Measurements from ENCODE around the gene CD63.

Gene CD63

GRCh38 chr12:55696796-55697462, 31.9 kb downstream of the CD63 start (continued):
- TF ChIP-seq ZNF335 (tag by site-specific recombination; conservative IDR thresholded peaks at IDR 0.05) (no peak), ZBTB17 (tag by site-specific recombination; IDR thresholded peaks at IDR 0.05) (no peak)

- CTCF ChIA-PET = interaction anchor here (0.8 to 1.7 kb wide), 3 partner anchors 10 to 19 kb away, joined by 4 to 7 read pairs (median 6); no protein-coding TSS in a partner anchor
- Histone ChIP-seq H3K36me3 (ENCODE audit: control insufficient read depth in 2 of 2, insufficient read depth in 1 of 2, low read length in 2 of 2) (peaks cover 0 to 6% of the 10 kb centered on the region in 2 experiments; a peak in 1 of 3 replicates), H3K4me1 (ENCODE audit: control insufficient read depth, insufficient read depth, low read length) (no peaks in the 10 kb centered on the region), H3K27ac (ENCODE audit: extremely low read depth, low read depth, low read length) (no peak overlapping the region), H3K9me3 (ENCODE audit: control insufficient read depth, insufficient read depth, low read depth, low read length) (no peaks in the 10 kb centered on the region), H3K4me3 (ENCODE audit: low read depth, low read length) (no peak overlapping the region)
- TF ChIP-seq ZNF311 (tag by site-specific recombination; IDR thresholded peaks at IDR 0.05; ENCODE audit: borderline replicate concordance) = no peak
- no peak for TF ChIP-seq ZNF248 (tag by site-specific recombination; IDR thresholded peaks at IDR 0.05)
- TF ChIP-seq ZNF776 (tag by site-specific recombination; IDR thresholded peaks at IDR 0.05; ENCODE audit: borderline replicate concordance) = no peak
- no peak for TF ChIP-seq ZNF510 (tag by site-specific recombination; IDR thresholded peaks at IDR 0.05; ENCODE audit: insufficient replicate concordance)
- TF ChIP-seq INSM2 (tag by site-specific recombination; IDR thresholded peaks at IDR 0.05) = no peak
- no peak for TF ChIP-seq ZNF792 (tag by site-specific recombination; IDR thresholded peaks at IDR 0.05)
- POLR2A ChIA-PET = interaction anchor here (0.5 to 0.6 kb wide), 2 partner anchors 35 to 152 kb away, joined by 4 to 8 read pairs; no protein-coding TSS in a partner anchor
Observed at GRCh38 chr12:55696141-55696540, 32.7 kb downstream of the CD63 start.

GRCh38 chr12:55695349-55695748, 33.5 kb downstream of the CD63 start:
- POLR2A ChIA-PET = interaction anchor here (0.5 to 0.6 kb wide), 2 partner anchors 9 to 36 kb away, joined by 3 to 4 read pairs; no protein-coding TSS in a partner anchor
- CTCF ChIA-PET = interaction anchor here (1.3 to 1.7 kb wide), 2 partner anchors 11 to 12 kb away, joined by 6 to 7 read pairs; no protein-coding TSS in a partner anchor
- H3K36me3 ChIP-seq (ENCODE audit: control insufficient read depth in 2 of 2, insufficient read depth in 1 of 2, low read length in 2 of 2) = peaks cover 0 to 6% of the 10 kb centered on the region in 2 experiments; a peak in 1 of 3 replicates
- no peak for TF ChIP-seq AEBP2 (tag by site-specific recombination; IDR thresholded peaks at IDR 0.05; ENCODE audit: borderline replicate concordance)
- no peak for TF ChIP-seq OSR2 (tag by site-specific recombination; IDR thresholded peaks at IDR 0.05)
- TF ChIP-seq KLF7 (tag by site-specific recombination; IDR thresholded peaks at IDR 0.05; ENCODE audit: borderline replicate concordance) = no peak
- TF ChIP-seq ZBTB17 (tag by site-specific recombination; IDR thresholded peaks at IDR 0.05) = no peak
- TF ChIP-seq ZNF658 (tag by site-specific recombination; IDR thresholded peaks at IDR 0.05) = no peak
- no peak for TF ChIP-seq ZNF292 (tag by site-specific recombination; IDR thresholded peaks at IDR 0.05; ENCODE audit: borderline replicate concordance, low read depth)
- no peak for TF ChIP-seq ZBTB11 (tag by site-specific recombination; conservative IDR thresholded peaks at IDR 0.05; ENCODE audit: low read depth)
- no peaks in the 10 kb centered on the region for H3K9me3 ChIP-seq (ENCODE audit: control insufficient read depth, insufficient read depth, low read depth, low read length)
- H3K4me1 ChIP-seq (ENCODE audit: control insufficient read depth, insufficient read depth, low read length) = no peaks in the 10 kb centered on the region
- H3K27ac ChIP-seq (ENCODE audit: extremely low read depth, low read depth, low read length) = no peak overlapping the region
- no peak overlapping the region for H3K4me3 ChIP-seq (ENCODE audit: low read depth, low read length)
